ENCODE data around the gene STK33.

The STK33 gene

GRCh38 chr11:8352103-8352875 lies 241.7 kb downstream of the STK33 start:
- DNase-seq, result no peak

DNA sequence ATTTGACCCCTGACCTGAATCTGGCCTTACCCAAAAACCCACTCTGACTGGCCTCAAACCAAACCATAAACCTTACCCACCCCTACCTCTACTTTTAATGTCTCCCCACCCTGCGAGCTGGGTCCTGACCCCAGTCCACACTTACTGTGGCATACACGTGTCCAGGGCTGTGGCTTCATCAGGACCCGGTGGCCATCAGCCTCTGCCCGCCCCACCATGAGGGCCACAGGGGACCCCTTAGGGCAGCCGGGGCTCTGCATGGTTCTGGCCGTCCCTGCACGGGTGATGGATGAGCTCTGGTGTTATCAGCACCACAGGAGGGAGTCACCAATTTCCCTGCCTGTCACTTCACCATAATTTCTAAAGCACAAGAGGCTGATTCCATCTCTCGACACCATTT lies 242.8 kb downstream of the STK33 start:
- no peak for DNase-seq

- DNase-seq, result no peak
Measured at GRCh38 chr11:8347978-8348377, 246.1 kb downstream of the STK33 start.

GRCh38 chr11:8346157-8346755 lies 247.8 kb downstream of the STK33 start:
- no peak for DNase-seq

DNA sequence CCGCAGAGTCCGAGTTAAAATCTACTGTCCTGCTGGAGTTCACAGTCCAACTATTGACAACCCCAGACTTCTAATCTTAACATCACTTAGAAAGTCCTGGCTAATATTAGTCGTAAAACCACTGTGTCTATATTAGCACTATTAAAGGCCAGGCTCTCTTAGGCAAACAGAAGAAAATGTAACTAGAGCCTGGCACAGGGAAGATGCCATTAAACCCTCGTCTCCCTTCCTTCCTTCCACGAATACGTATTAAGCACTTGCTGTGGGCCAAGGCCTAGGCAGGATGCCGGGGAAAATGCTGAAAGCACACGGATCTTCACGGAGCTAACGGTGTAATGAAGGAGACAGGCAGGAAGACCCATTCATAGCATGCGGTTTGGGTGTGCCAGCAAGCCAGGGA lies 248.8 kb downstream of the STK33 start:
- DNase-seq, result no peak

DNA sequence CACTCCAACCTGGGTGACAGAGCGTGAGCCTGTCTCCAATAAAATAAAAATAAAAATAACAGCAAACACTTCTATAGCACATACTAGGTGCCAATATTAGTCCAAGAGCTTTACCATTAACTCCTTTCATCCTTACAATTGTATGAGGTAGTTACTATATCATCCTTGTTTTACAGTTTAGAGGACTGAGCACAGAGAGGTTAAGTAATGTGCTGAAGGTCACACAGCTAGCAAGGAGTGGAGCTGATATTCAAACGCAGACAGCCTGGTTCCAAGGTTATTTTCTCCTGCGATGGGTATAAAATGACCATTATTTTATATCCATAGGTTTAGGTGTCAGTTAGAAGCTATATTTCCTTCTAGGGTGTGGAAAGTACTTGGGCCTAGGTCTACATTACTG lies 249.7 kb downstream of the STK33 start:
- DNase-seq, result no peak

- DNase-seq, result no peak
Measured at GRCh38 chr11:8342821-8343681, 251.0 kb downstream of the STK33 start.

DNA sequence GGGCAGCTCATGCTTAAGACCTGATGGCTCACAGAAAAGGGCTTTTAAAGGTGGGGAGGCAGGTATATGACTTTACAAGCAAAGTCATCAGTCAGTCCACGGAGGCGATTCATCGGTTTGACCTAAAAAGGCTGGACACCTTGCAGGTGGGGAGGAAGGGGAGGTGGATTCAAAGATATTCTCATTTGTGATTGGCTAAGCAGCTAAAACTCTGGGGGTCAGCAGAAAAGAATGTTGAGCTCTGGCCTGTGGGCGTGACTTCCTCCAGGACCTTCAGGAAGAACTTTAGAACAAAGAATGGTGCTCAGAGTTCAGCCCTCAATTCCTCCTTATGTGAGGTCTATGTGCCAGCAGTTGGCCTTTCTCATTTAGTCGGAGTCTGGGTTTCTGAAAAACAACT lies 252.0 kb downstream of the STK33 start:
- no peak for DNase-seq
